Measurements from ENCODE around the gene PCSK5.
"Not testable (repeated sequence)": the region's sequence is repeated elsewhere in the genome, so short reads cannot be mapped to it uniquely, and the experiment has no call there.

Gene PCSK5

DNA sequence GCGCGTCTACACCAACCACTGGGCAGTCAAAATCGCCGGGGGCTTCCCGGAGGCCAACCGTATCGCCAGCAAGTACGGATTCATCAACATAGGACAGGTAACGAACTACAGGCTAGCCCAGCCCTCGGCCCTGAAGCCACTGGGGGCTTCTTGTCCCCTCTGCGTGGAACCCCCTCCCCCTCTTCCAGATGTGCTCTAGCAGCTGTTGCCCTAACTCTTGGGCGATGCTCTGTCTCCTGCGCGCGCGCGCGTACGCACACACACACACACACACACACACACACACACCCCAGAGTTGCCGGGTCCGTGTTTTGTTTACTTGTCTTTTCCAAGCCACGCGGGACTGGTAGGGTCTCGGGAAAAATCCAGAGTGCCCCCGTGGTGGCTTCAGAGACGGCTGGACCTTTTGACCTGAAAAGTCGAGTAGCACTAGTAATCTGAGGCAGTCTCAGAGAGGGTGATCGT is 836 bp downstream of the PCSK5 start:
- DNase-seq: peak; percentile 13

- DNase-seq: no peak
Observed at GRCh38 chr9:75891771-75892215, 1.3 kb downstream of the PCSK5 start.

DNA sequence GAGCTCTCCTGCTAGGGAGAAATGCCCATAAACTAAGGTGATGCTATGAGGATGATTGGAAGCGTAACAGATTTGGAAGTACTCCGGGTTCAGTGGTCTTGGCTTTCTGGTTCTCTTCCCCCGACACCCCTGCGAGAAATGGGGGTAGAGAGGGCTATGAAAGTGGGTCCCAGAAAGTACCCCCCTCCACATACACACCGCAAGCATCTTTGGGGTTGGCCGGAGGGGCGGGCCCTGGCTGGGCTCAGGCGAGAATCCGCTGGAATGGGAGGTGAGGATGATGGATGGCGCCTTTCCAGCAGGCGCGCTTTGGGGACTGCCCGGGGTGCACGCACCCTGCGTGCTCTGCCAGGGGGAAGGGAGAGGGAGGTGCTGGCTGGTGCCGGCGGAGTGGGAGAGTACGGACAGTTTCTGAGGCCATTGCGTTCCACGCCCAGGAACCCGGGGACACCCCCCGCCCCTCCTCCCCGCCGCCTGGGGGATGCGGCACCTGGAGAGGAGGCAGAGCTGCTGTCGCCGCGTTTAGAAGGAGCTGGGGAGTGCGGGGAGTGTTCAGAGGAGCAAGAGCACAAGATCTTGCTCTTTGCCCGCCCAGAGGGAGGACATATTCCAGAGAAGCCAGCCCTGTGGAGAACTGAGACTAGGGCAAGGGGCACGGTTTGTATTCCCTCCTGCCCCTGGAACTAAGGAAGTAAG is 1.9 kb downstream of the PCSK5 start:
- DNase-seq: no peak

DNA sequence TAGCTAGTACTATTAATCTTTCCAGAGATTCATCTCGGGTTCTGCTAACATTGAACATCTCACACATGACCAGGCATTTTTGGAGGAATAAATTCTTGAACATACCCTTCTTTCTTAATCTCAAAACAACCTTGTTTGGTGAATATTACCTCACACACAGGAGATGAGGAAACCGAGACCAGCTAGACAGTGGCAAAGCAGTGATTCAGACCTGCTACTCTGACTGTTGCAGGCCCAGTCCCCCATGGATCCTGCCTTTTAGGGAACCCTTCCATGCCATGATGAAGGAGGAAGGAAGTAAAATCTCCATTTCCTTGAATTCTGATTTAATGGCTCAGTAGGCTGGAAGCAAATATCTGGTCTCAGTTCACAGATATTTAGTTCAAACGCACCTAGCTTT is 2.6 kb downstream of the PCSK5 start:
- DNase-seq: no peak

DNA sequence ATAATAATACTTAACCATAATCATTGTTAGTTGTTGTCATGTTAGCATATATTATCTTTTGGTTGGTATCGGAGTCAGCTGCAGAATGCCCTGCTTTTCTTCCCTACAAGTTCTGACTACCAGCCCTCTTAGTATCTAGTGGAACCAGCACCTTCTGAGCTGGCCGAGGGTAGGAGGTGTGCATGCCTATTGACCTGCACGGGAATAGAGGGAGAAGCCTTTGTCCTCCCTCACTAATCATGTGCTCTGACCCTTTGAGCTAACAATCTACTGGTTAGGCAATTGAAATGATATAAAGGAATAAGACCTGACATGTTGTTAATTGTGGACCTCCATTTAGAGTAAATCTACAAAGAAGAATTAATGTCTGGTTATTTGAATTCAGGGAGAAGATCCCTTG is 4.1 kb downstream of the PCSK5 start:
- DNase-seq: no peak

- no peak for DNase-seq
Observed at GRCh38 chr9:75895112-75895511, 4.6 kb downstream of the PCSK5 start.

GRCh38 chr9:75896193-75896592 is 5.7 kb downstream of the PCSK5 start:
- DNase-seq: no peak

DNA sequence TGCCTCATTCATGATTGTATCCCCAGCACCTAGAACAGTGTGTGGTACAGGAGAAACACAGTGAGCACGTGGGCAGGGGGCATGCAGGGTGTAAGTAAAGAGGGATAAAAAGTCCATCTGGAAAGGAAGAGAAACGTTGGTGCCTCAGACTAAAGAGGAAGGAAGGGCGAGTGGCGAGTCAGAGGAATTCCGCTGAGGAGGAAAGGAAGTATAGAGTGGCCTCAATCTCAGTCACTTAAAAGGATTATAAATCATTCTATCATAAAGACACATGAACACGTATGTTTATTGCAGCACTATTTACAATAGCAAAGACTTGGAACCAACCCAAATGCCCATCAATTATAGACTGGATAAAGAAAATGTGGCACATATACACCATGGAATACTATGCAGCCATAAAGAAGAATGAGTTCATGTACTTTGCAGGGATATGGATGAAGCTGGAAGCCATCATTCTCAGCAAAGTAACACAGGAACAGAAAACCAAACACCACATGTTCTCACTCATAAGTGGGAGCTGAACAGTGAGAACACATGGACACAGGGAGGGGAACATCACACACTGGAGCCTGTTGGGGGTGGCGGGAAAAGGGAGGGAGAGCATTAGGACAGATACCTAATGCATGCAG is 10.5 kb downstream of the PCSK5 start:
- DNase-seq: not testable (repeated sequence)

DNA sequence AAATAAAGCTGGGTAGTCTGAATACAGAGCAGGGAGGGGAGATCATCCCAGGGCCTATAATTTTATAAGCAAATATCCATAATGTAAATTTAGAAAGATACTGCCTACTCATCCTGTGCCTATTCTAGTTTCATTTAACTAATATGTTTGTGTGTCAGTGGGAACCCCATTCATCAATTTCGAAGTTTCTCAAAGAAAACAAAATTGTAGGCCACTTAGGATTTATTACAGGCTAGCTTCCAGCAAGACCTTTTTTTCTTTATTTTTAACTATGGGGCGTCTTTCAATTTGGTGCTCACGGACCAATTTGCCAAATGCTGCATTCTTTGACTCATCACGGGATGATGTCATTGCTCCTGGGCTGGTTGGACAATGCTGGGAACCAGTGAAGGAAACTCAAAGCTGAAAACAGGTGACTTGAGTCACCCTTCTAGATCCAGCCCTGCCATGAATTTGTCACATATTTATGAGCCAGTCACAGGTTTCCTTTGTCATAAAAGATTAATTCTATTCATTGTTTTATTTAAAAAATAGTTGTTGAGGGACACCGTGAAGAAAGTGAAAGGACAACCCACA is 13.4 kb downstream of the PCSK5 start:
- no peak for DNase-seq

DNA sequence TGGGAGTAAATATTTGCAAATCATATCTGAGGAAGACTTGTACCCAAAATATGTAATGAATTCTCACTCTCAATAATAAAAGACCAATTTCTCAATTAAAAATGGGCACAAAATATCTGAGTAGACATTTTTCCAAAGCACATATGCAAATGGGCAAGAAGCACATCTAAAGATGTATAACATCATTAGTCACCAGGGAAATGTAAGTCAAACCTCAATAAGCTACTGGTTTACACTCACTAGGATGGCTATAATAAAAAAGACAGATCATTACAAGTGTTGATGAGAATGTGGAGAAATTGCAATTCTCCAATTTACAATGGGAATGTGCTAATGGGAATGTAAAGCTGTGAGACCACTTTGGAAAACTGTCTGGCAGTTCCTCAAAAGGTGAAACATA is 13.9 kb downstream of the PCSK5 start:
- no peak for DNase-seq

GRCh38 chr9:75906531-75906930 is 16.1 kb downstream of the PCSK5 start:
- DNase-seq: no peak

DNA sequence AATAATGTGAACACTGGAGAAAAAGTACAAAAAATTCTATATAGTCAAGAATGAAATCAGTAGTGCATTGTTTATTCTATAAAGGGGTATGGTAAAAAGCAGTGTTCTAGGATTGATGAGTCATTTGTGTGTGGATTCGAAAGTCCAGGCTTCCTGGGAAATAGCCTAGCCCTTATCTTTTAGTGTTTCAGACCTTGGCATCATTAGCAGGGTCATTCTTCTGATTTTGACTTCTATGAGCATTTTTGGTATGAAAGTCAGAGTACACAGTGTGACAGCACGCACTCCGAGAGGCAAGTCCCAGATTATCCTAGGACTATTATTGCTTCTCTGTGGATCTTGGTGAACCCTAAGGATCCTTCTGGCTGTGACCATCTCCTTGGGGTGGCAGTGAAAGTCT is 16.9 kb downstream of the PCSK5 start:
- no peak for DNase-seq

DNA sequence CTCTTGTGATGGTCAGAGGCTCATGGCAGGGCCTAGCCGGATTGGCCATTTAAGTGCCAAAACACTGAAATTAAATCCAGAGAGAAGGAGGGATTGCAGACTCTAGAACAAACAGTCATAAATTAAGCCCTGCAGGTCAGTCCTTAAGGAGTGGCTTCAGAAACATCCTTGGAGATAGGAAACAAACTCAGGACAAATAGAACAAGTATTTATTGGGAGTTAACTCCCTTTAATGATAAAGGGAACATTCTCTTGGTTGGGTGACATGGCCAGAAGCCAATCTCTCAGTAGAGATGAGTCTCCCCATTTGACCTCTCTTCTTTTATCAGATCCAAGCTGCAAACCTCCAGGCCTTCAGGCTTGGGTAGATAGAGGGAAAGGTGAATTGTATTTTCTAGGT is 17.4 kb downstream of the PCSK5 start:
- DNase-seq: no peak

GRCh38 chr9:75909776-75910175 is 19.3 kb downstream of the PCSK5 start:
- DNase-seq: no peak

- DNase-seq: no peak
Observed at GRCh38 chr9:75910731-75911130, 20.3 kb downstream of the PCSK5 start.

DNA sequence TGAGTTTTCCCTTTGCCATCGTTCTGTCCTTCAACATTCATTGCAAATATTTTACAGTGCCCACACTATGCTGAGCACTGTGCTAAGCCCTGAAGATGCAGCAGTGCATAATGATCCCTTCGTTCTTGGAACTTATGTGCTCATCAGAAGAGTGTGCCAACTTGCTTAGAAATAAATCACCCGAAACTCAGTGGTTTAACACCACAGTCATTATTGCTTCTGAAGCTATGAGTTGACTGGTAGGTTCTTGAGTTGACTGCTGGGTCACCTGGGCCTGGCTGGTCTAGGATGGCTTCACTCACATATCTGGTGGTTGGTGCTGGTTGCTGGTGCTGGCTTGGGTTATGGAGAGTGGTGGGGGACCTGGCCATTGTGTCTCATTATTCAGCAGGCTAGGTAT is 20.9 kb downstream of the PCSK5 start:
- peak; percentile 63 for DNase-seq

GRCh38 chr9:75912951-75913350 is 22.5 kb downstream of the PCSK5 start:
- no peak for DNase-seq

- DNase-seq: no peak
Observed at GRCh38 chr9:75914002-75914401, 23.5 kb downstream of the PCSK5 start.

DNA sequence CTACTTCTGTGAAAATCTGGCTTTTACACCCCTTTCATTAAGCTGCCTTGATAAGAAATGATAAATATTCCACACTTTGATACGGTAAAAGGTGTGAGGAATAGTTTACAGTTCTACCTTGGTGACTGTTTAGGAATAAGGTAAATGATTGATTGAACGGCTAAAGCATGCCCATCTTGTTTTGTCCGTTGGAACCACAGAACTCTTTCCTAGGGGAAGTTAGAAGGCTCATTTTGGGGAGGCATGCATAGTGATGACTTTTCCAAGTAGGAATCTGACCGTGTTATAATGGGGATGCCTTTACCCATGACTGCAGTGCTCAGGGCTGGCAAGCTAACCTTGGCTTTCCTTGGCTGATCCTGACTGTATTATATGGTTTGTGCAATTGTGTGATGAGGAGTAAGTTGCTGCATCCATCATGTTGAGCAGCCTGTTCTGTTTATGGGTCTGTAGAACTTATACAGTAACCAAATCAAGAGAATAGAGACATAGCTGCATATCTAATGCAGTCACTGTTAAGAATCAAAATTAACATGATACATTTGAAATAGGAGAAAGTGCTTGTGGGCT is 24.5 kb downstream of the PCSK5 start:
- no peak for DNase-seq

DNA sequence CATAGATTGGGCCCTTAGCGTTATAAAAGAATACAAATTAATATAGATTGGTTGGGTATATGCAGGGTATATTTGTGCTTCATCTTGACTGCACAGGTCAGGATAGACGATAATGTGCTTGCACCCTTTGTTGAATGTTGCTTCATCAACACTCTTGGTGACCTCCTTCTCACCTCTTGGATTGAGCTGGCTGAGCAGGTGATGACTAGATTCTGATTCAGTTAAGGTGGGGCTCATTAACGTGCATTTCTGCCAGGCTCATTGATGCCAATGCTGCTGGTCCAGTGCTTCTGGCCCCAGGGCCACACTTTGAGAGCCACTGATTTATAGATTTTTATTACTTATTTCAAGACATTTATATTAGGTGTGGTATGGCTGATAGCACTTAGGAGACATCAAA is 27.7 kb downstream of the PCSK5 start:
- DNase-seq: no peak

GRCh38 chr9:75918909-75919308 is 28.4 kb downstream of the PCSK5 start:
- DNase-seq: no peak

GRCh38 chr9:75921391-75922127 is 31.1 kb downstream of the PCSK5 start:
- DNase-seq: no peak

DNA sequence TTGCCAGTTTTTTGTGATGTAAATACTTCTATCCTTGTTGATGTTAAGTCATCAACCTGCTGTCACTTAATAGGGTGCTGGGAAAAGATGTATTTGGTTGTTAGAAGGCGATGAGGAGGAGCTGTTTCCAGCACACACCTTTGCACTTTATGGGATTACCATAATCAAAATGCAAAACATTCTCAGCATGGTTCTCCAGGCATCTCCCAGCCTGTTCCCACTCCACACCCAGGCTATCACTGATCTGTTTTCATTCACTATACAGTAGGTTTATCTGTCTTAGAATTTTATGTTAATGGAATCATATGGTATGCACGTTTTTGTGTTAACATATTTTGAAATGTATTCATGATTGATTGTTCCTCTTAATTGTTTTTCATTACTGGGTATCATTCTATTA is 35.9 kb downstream of the PCSK5 start:
- no peak for DNase-seq
